Omental fat pad (tissue), 4 donors: Measurements from ENCODE around the gene ANKFY1. TPM values are rescaled to one million over a fixed set of nuclear protein-coding genes. Genes with fewer than 3 reads are reported as not detected.
A peak's percentile ranks its signal among the peaks of the same experiment; 100 is the strongest.

Experiments used
- ATAC-seq: fragments of 150-250 bp; one replicate; pipeline ENCODE4 v1.9.1; 2016; ENCODE audit warnings: mild to moderate bottlenecking, moderate library complexity; ENCODE audit not compliant: low FRiP score
- DNase-seq: peaks from one replicate; pipeline ENCODE4 v3.0.0-alpha.2; 2019; ENCODE audit warnings: low spot score
- CTCF ChIP-seq, 3 donors: fragments of 450-650 bp; IDR thresholded peaks; one replicate each; pipeline ENCODE4 v1.5.1; 2016 to 2017; ENCODE audit warnings: antibody characterized with exemption in 3 of 3, mild to moderate bottlenecking in 3 of 3, moderate library complexity in 2 of 3
- total RNA-seq, 4 donors: library from RNA; depleted of rRNA; stranded (reverse); fragments of >200 nt; gene quantifications; one replicate each; pipeline ENCODE4 v1.1.0, GENCODE V29; 2016

Gene ANKFY1
- total RNA-seq, 4 donors from 2014 or later: 34.2 to 59.0 (median 40.6) TPM

- DNase-seq: no peak
- ATAC-seq: no peak
- no peak for TF ChIP-seq CTCF (IDR thresholded peaks at IDR 0.05)
Observed at GRCh38 chr17:4205917-4206316, 57.9 kb downstream of the ANKFY1 start.

GRCh38 chr17:4204710-4205173, 59.0 kb downstream of the ANKFY1 start:
- TF ChIP-seq CTCF (IDR thresholded peaks at IDR 0.05): no peak
- peak; percentile 32 for DNase-seq
- peak; percentile 95 for ATAC-seq

- DNase-seq (no peak), ATAC-seq (peak; percentile 80)
- no peak for TF ChIP-seq CTCF (IDR thresholded peaks at IDR 0.05)
Observed at GRCh38 chr17:4204190-4204589, 59.6 kb downstream of the ANKFY1 start.

- DNase-seq (no peak), ATAC-seq (no peak)
- no peak for TF ChIP-seq CTCF (IDR thresholded peaks at IDR 0.05)
Observed at GRCh38 chr17:4201226-4201625, 62.6 kb downstream of the ANKFY1 start.

GRCh38 chr17:4199818-4200402, 63.9 kb downstream of the ANKFY1 start:
- no peak for DNase-seq
- no peak for ATAC-seq
- no peak for TF ChIP-seq CTCF (IDR thresholded peaks at IDR 0.05)

GRCh38 chr17:4198995-4199394, 64.8 kb downstream of the ANKFY1 start:
- no peak for TF ChIP-seq CTCF (IDR thresholded peaks at IDR 0.05)
- ATAC-seq: no peak
- DNase-seq: no peak

- TF ChIP-seq CTCF (IDR thresholded peaks at IDR 0.05): no peak
- peak; percentile 64 for ATAC-seq
- DNase-seq: no peak
Observed at GRCh38 chr17:4195306-4195705, 68.5 kb downstream of the ANKFY1 start.
